H1 (cell line): ENCODE measurements around the gene UQCC5. TPM values are rescaled to one million over a fixed set of nuclear protein-coding genes. Genes with fewer than 3 reads are reported as not detected.
A peak's percentile ranks its signal among the peaks of the same experiment; 100 is the strongest.

Source experiments
- CTCF ChIA-PET: fragments of 300-600 bp; sonication (Branson Sonifier 250); formaldehyde crosslinking; loops from one replicate; lab custom pipeline; 2021; ENCODE audit not compliant: partially characterized antibody; lab: Charles Lee
- POLR2A ChIA-PET: fragments of 300-600 bp; sonication (Branson Sonifier 250); formaldehyde crosslinking; loops from one replicate; lab custom pipeline; 2021; ENCODE audit warnings: inconsistent platforms; ENCODE audit not compliant: partially characterized antibody; lab: Charles Lee
- DNase-seq, 2 experiments: peaks; one replicate each; pipeline versions ENCODE4 v3.0.0 to v3.0.0-alpha.2; 2010 to 2022; ENCODE audit warnings: low spot score in 2 of 2, low read depth in 1 of 2, mixed read lengths in 1 of 2
- FAIRE-seq: peaks from 2 replicates; lab custom pipeline; 2011; peaks lifted over from hg19 to GRCh38; lab: Jason Lieb, UNC
- H2AFZ ChIP-seq: 2 replicates; pipeline ENCODE4 v1.8.1; 2012; ENCODE audit warnings: low read length, inconsistent platforms
- H2AK5ac ChIP-seq: 2 replicates; pipeline ENCODE4 v1.6.1; 2013; ENCODE audit warnings: low read depth, low read length
- H2BK120ac ChIP-seq: replicated peaks from 2 replicates; pipeline ENCODE3; 2013; ENCODE audit warnings: low read depth, low read length, inconsistent platforms
- H2BK12ac ChIP-seq: 2 replicates; pipeline ENCODE4 v1.6.1; 2013; ENCODE audit warnings: low read depth, low read length
- H2BK15ac ChIP-seq: 2 replicates; pipeline ENCODE4 v1.6.1; 2013; ENCODE audit warnings: low read length
- H2BK20ac ChIP-seq: 2 replicates; pipeline ENCODE4 v1.6.1; 2013; ENCODE audit warnings: low read length
- H2BK5ac ChIP-seq: 2 replicates; pipeline ENCODE4 v1.6.1; 2013; ENCODE audit warnings: low read depth, low read length
- H3K14ac ChIP-seq: 2 replicates; pipeline ENCODE4 v1.6.1; 2013; ENCODE audit warnings: inconsistent platforms; ENCODE audit not compliant: insufficient read length
- H3K18ac ChIP-seq: 2 replicates; pipeline ENCODE4 v1.6.1; 2013; ENCODE audit warnings: low read length; ENCODE audit errors: extremely low read depth
- H3K23ac ChIP-seq: 2 replicates; pipeline ENCODE4 v1.6.1; 2013; ENCODE audit warnings: inconsistent platforms; ENCODE audit not compliant: insufficient read length
- H3K23me2 ChIP-seq: 2 replicates; pipeline ENCODE4 v1.6.1; 2013; ENCODE audit warnings: low read depth, low read length
- H3K27ac ChIP-seq: 2 replicates; pipeline ENCODE4 v1.6.1; 2011; ENCODE audit warnings: low read depth, low read length, inconsistent platforms
- H3K27me3 ChIP-seq, 4 experiments: replicated peaks in 1 of 4; 1 replicate in 1 of 4; 2 replicates in 3 of 4; pipeline versions ENCODE4 v1.6.1 to v1.8.1; 2011 to 2013; ENCODE audit warnings: low read length in 3 of 4, mild to moderate bottlenecking in 3 of 4, inconsistent platforms in 2 of 4, mixed read lengths in 2 of 4, moderate library complexity in 1 of 4; ENCODE audit not compliant: control insufficient read depth in 3 of 4, insufficient read depth in 3 of 4; ENCODE audit errors: extremely low read depth in 1 of 4
- H3K36me3 ChIP-seq, 4 experiments: 2 replicates each; pipeline versions ENCODE4 v1.6.1 to v1.8.1; 2011 to 2013; ENCODE audit warnings: mild to moderate bottlenecking in 4 of 4, low read length in 3 of 4, moderate library complexity in 2 of 4, control low read depth in 1 of 4, inconsistent platforms in 1 of 4; ENCODE audit not compliant: insufficient read depth in 4 of 4, control insufficient read depth in 2 of 4
- H3K4ac ChIP-seq: replicated peaks from 2 replicates; pipeline ENCODE3; 2013; ENCODE audit warnings: low read length, low read depth, mixed read lengths, inconsistent platforms; ENCODE audit not compliant: insufficient read length
- H3K4me1 ChIP-seq, 4 experiments: replicated peaks in 1 of 4; 1 replicate in 1 of 4; 2 replicates in 3 of 4; pipeline versions ENCODE4 v1.6.1 to v1.8.1; 2011 to 2013; ENCODE audit warnings: low read length in 3 of 4, inconsistent platforms in 2 of 4, mixed read lengths in 1 of 4; ENCODE audit not compliant: insufficient read depth in 4 of 4, control insufficient read depth in 3 of 4
- H3K4me2 ChIP-seq, 2 experiments: 2 replicates each; pipeline versions ENCODE4 v1.6.1 to v1.8.1; 2011 to 2013; ENCODE audit warnings: low read depth in 2 of 2, low read length in 2 of 2, control low read depth in 1 of 2, inconsistent platforms in 1 of 2, mild to moderate bottlenecking in 1 of 2; ENCODE audit not compliant: insufficient read depth in 1 of 2
- H3K4me3 ChIP-seq, 4 experiments: fragments of 200-600, 300-600 bp in 1 of 4; sonication (generic), shearing (Covaris generic), sonication (Bioruptor Twin) in 1 of 4; 2 replicates each; pipeline versions ENCODE4 v1.5.1 to v1.8.1; 2011 to 2016; ENCODE audit warnings: low read length in 4 of 4, low read depth in 3 of 4, control low read depth in 2 of 4, inconsistent platforms in 2 of 4, mild to moderate bottlenecking in 2 of 4, mixed read lengths in 1 of 4, moderate library complexity in 1 of 4; ENCODE audit not compliant: insufficient read depth in 2 of 4; ENCODE audit errors: extremely low read depth in 1 of 4
- H3K56ac ChIP-seq: replicated peaks from 2 replicates; pipeline ENCODE3; 2013; ENCODE audit warnings: low read depth, mild to moderate bottlenecking, mixed read lengths, low read length, inconsistent platforms; ENCODE audit not compliant: insufficient read length
- H3K79me1 ChIP-seq: 2 replicates; pipeline ENCODE4 v1.6.1; 2013; ENCODE audit warnings: low read depth, low read length, control low read depth
- H3K79me2 ChIP-seq, 2 experiments: 2 replicates each; pipeline versions ENCODE4 v1.6.1 to v1.8.1; 2012 to 2013; ENCODE audit warnings: low read length in 2 of 2, mild to moderate bottlenecking in 2 of 2, inconsistent platforms in 1 of 2; ENCODE audit not compliant: insufficient read depth in 2 of 2, control insufficient read depth in 1 of 2
- H3K9ac ChIP-seq, 4 experiments: replicated peaks in 1 of 4; 1 replicate in 1 of 4; 2 replicates in 3 of 4; pipeline versions ENCODE4 v1.6.1 to v1.8.1; 2011 to 2013; ENCODE audit warnings: low read depth in 3 of 4, low read length in 3 of 4, control low read depth in 2 of 4, mild to moderate bottlenecking in 2 of 4, moderate library complexity in 2 of 4, inconsistent platforms in 1 of 4; ENCODE audit errors: extremely low read depth in 1 of 4
- H3K9me3 ChIP-seq, 2 experiments: 2 replicates each; pipeline versions ENCODE4 v1.6.1 to v1.8.1; 2012 to 2013; ENCODE audit warnings: mild to moderate bottlenecking in 2 of 2, moderate library complexity in 2 of 2, control low read depth in 1 of 2, inconsistent platforms in 1 of 2, low read depth in 1 of 2, low read length in 1 of 2, mixed read lengths in 1 of 2; ENCODE audit not compliant: insufficient read depth in 2 of 2
- H4K20me1 ChIP-seq, 2 experiments: replicated peaks in 1 of 2; 2 replicates each; pipeline versions ENCODE3 to v1.8.1; 2011 to 2013; ENCODE audit warnings: inconsistent platforms in 2 of 2, low read length in 2 of 2, mild to moderate bottlenecking in 1 of 2; ENCODE audit not compliant: insufficient read depth in 2 of 2, control insufficient read depth in 1 of 2
- H4K5ac ChIP-seq: 2 replicates; pipeline ENCODE4 v1.6.1; 2013; ENCODE audit warnings: low read length, low read depth, mixed read lengths, inconsistent platforms; ENCODE audit not compliant: insufficient read length
- H4K8ac ChIP-seq: 2 replicates; pipeline ENCODE4 v1.8.0; 2013; ENCODE audit warnings: mild to moderate bottlenecking, moderate library complexity, low read length, inconsistent platforms; ENCODE audit not compliant: insufficient read depth; ENCODE audit errors: extremely low read depth
- H4K91ac ChIP-seq: replicated peaks from 2 replicates; pipeline ENCODE3; 2013; ENCODE audit warnings: low read length, mixed read lengths, inconsistent platforms; ENCODE audit not compliant: insufficient read length
- ATF3 ChIP-seq: IDR thresholded peaks from 2 replicates; pipeline ENCODE4 v1.6.1; 2011; ENCODE audit warnings: low read depth, mild to moderate bottlenecking, low read length; ENCODE audit not compliant: insufficient read depth
- CBX8 ChIP-seq: fragments of 300-800, 300-1000 bp; sonication (generic); IDR thresholded peaks from 2 replicates; pipeline ENCODE4 v1.7.1; 2016; ENCODE audit warnings: low read depth, low read length, borderline replicate concordance
- CHD2 ChIP-seq: IDR thresholded peaks from 2 replicates; pipeline ENCODE4 v1.6.1; 2012; ENCODE audit warnings: low read length, improper control_type of control experiment
- CREB1 ChIP-seq: IDR thresholded peaks from 2 replicates; pipeline ENCODE4 v1.6.1; 2012; ENCODE audit warnings: inconsistent platforms
- EP300 ChIP-seq, 2 experiments: IDR thresholded peaks; 1 replicate in 1 of 2; 2 replicates in 1 of 2; pipeline ENCODE4 v1.6.1; 2011 to 2012; ENCODE audit warnings: low read depth in 2 of 2, low read length in 2 of 2, mild to moderate bottlenecking in 2 of 2, borderline replicate concordance in 1 of 2, inconsistent platforms in 1 of 2, moderate library complexity in 1 of 2
- JUN ChIP-seq: IDR thresholded peaks from 2 replicates; pipeline ENCODE4 v1.6.1; 2011; ENCODE audit warnings: low read depth, mild to moderate bottlenecking, improper control_type of control experiment, low read length
- NANOG ChIP-seq: IDR thresholded peaks from 2 replicates; pipeline ENCODE4 v1.6.1; 2011; ENCODE audit warnings: low read length, low read depth, mild to moderate bottlenecking, inconsistent platforms; ENCODE audit not compliant: insufficient read depth, poor library complexity, severe bottlenecking
- NRF1 ChIP-seq: IDR thresholded peaks from 2 replicates; pipeline ENCODE4 v1.6.1; 2011; ENCODE audit warnings: mild to moderate bottlenecking, low read depth, low read length, improper control_type of control experiment
- PHF8 ChIP-seq: fragments of 200-600 bp; sonication (generic); conservative IDR thresholded peaks from 2 replicates; pipeline ENCODE4 v1.7.1; 2012; ENCODE audit warnings: low read depth, mild to moderate bottlenecking, inconsistent platforms, low read length, moderate library complexity
- SP1 ChIP-seq: IDR thresholded peaks from 2 replicates; pipeline ENCODE4 v1.6.1; 2011; ENCODE audit warnings: low read depth, low read length
- TAF1 ChIP-seq: IDR thresholded peaks from 2 replicates; pipeline ENCODE4 v1.6.1; 2011; ENCODE audit warnings: mild to moderate bottlenecking, low read depth, low read length
- YY1 ChIP-seq: IDR thresholded peaks from 2 replicates; pipeline ENCODE4 v1.6.1; 2011; ENCODE audit warnings: low read depth, mild to moderate bottlenecking, low read length
- WGBS, 2 experiments: shearing (Covaris generic) in 1 of 2; methylation state at CpG; one replicate each; pipeline versions ENCODE4 v1.1.6 to v1.1.7; 2013 to 2015; ENCODE audit warnings: low lambda C conversion rate in 2 of 2, mixed read lengths in 2 of 2, inconsistent platforms in 1 of 2, low coverage in 1 of 2, missing lambda C conversion rate in 1 of 2; ENCODE audit not compliant: insufficient replicate concordance in 2 of 2, insufficient coverage in 1 of 2, insufficient read length in 1 of 2; ENCODE audit errors: extremely low coverage in 1 of 2, missing lambda C conversion rate in 1 of 2; 5-methylcytosine and 5-hydroxymethylcytosine counted together
- polyA plus RNA-seq, 7 experiments: library from polyadenylated mRNA; depleted of rRNA in 3 of 7; stranded (reverse) in 5 of 7; unstranded in 2 of 7; fragments of >200 nt in 5 of 7; fragments of 200-250 nt in 2 of 7; gene quantifications; 1 replicate in 5 of 7; 2 replicates in 1 of 7; 4 replicates in 1 of 7; pipeline versions ENCODE4 v1.2.1 to v1.2.3, GENCODE V29; 2011 to 2013; ENCODE audit warnings: missing spikeins in 2 of 7, mixed read lengths in 2 of 7
- total RNA-seq: library from RNA; stranded (reverse); fragmentation: NEBNext Ultra II Directional; extraction: Animal tissue kit (Norgen Biotek cat#: 25700); gene quantifications from 2 replicates; pipeline ENCODE4 v1.2.1, GENCODE V29; 2021

The UQCC5 gene
- total and polyA plus RNA-seq, 2 of the 8 experiments (the other 6 are each of a cell fraction or from before 2014, with no cell fraction given) = 35.0 to 37.7 TPM

DNA sequence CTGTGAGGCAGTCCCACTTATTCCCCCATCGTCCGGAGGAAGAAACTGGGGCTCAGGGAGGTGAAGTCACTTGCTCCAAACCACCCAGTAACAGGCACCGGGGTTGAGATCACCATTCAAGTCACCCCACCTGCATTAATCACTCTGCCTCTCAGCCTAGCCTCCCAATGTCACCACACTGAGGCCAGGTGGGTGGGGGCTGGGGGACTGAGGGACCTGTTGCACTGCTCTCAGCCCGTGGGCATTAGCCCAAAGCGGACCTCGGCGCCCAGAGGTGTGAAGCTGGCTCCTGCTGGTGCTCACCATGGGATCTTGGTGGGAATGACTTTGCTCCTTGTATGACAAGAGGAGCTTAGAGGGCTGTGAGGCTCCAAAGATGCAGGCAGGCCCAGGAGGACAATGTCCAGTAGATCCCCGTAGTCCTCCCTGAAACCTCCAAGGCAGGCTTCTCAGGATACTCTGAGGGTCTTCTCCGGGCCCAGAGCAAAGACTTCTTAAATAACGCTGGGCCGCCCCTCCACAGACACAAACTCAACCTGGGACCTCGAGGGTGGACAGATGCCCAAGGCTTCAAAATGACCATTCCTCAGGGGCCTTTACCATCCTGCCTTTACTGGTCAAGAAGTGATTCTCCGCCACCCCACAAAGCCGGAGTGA lies 4.4 kb upstream of the UQCC5 start:
- Histone ChIP-seq H3K9ac (no peak overlapping the region; a peak in 3 of 7 replicates), H2BK12ac (0 out of 2 replicates have a peak overlapping the region, but pooled peaks have one; percentile 39), H3K36me3 (peaks cover 18 to 29% (median 23%) of the 10 kb centered on the region in 4 experiments), H3K79me1 (peaks cover 33% of the 10 kb centered on the region), H3K18ac (no peak overlapping the region), H3K79me2 (peaks cover 0 to 39% of the 10 kb centered on the region in 2 experiments; a peak in 2 of 4 replicates), H2AFZ (no peak overlapping the region), H3K23ac (no peak overlapping the region), H4K20me1 (peaks cover 14 to 34% of the 10 kb centered on the region in 2 experiments), H4K91ac (no peak overlapping the region), H2BK15ac (no peak overlapping the region), H3K4me2 (peak overlapping the region; percentile 89), H3K4ac (no peak overlapping the region), H3K27me3 (no peaks in the 10 kb centered on the region), H3K23me2 (peaks cover 19% of the 10 kb centered on the region; the same call in 1 of the 2 replicates), H3K27ac (no peak overlapping the region), H3K56ac (no peak overlapping the region), H2BK120ac (no peak overlapping the region), H3K14ac (no peak overlapping the region), H4K8ac (peak overlapping the region; percentile 7; the same call in 1 of the 2 replicates), H3K4me3 (peak overlapping the region; percentile 61 to 84 (median 66)), H4K5ac (no peak overlapping the region), H2BK20ac (no peak overlapping the region), H3K9me3 (no peaks in the 10 kb centered on the region), H2BK5ac (peak overlapping the region; percentile 52; the same call in 1 of the 2 replicates), H3K4me1 (peaks cover 0 to 22% (median 14%) of the 10 kb centered on the region in 4 experiments; a peak in 6 of 7 replicates), H2AK5ac (no peak overlapping the region)
- FAIRE-seq = no peak
- WGBS, 2 experiments = 94% methylated on average over 14 of the region's 14 CpGs; no CpG with 5 or more reads in 1 of the 2 experiments
- DNase-seq = no peak
- CTCF ChIA-PET = interaction anchor here (1.0 kb wide), 1 partner anchor 29 kb away, joined by 3 read pairs; no protein-coding TSS in a partner anchor
- POLR2A ChIA-PET = interaction anchor here (1.1 to 3.0 kb wide), 5 partner anchors 8 to 21 kb away, joined by 4 to 25 read pairs (median 5); no protein-coding TSS in a partner anchor
- TF ChIP-seq NRF1 = no peak
- TF ChIP-seq CBX8 = no peak
- TF ChIP-seq PHF8 = no peak
- TF ChIP-seq NANOG = no peak
- TF ChIP-seq JUN = no peak
- TF ChIP-seq CREB1 = no peak
- no peak for TF ChIP-seq CHD2
- no peak for TF ChIP-seq YY1
- no peak for TF ChIP-seq EP300 (IDR thresholded peaks at IDR 0.05; ENCODE audit: borderline replicate concordance in 1 of 2, low read depth in 2 of 2, low read length in 2 of 2)
- no peak for TF ChIP-seq SP1
- no peak for TF ChIP-seq TAF1
- no peak for TF ChIP-seq ATF3
